RWPE1 (cell line): ENCODE results near the gene CENPI.
"Not testable (repeated sequence)": the region's sequence is repeated elsewhere in the genome, so short reads cannot be mapped to it uniquely, and the experiment has no call there.

ENCODE experiments used
- CTCF ChIA-PET: fragments of 350-600 bp; sonication (Branson Sonifier 250); formaldehyde crosslinking; extraction: SDS; loops from one replicate; lab custom pipeline; 2021; lab: Yijun Ruan, JAX
- POLR2A ChIA-PET: fragments of 400-600 bp; formaldehyde crosslinking; extraction: SDS; loops from one replicate; lab custom pipeline; 2020; ENCODE audit warnings: antibody characterized with exemption; ENCODE audit not compliant: low non-redundant PET; lab: Yijun Ruan, JAX
- DNase-seq: peaks from one replicate; pipeline ENCODE4 v3.0.0; 2012; ENCODE audit warnings: low spot score
- H3K27ac ChIP-seq: fragments of 450-650 bp; 2 replicates; pipeline ENCODE4 v1.5.1; 2017
- TF ChIP-seq, protein P1 (sequence below): fragments of 450-650 bp; conservative IDR thresholded peaks from 2 replicates; pipeline ENCODE4 v1.5.1; 2017; ENCODE audit warnings: low read depth, mild to moderate bottlenecking

CENPI gene, protein sequence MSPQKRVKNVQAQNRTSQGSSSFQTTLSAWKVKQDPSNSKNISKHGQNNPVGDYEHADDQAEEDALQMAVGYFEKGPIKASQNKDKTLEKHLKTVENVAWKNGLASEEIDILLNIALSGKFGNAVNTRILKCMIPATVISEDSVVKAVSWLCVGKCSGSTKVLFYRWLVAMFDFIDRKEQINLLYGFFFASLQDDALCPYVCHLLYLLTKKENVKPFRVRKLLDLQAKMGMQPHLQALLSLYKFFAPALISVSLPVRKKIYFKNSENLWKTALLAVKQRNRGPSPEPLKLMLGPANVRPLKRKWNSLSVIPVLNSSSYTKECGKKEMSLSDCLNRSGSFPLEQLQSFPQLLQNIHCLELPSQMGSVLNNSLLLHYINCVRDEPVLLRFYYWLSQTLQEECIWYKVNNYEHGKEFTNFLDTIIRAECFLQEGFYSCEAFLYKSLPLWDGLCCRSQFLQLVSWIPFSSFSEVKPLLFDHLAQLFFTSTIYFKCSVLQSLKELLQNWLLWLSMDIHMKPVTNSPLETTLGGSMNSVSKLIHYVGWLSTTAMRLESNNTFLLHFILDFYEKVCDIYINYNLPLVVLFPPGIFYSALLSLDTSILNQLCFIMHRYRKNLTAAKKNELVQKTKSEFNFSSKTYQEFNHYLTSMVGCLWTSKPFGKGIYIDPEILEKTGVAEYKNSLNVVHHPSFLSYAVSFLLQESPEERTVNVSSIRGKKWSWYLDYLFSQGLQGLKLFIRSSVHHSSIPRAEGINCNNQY

DNA sequence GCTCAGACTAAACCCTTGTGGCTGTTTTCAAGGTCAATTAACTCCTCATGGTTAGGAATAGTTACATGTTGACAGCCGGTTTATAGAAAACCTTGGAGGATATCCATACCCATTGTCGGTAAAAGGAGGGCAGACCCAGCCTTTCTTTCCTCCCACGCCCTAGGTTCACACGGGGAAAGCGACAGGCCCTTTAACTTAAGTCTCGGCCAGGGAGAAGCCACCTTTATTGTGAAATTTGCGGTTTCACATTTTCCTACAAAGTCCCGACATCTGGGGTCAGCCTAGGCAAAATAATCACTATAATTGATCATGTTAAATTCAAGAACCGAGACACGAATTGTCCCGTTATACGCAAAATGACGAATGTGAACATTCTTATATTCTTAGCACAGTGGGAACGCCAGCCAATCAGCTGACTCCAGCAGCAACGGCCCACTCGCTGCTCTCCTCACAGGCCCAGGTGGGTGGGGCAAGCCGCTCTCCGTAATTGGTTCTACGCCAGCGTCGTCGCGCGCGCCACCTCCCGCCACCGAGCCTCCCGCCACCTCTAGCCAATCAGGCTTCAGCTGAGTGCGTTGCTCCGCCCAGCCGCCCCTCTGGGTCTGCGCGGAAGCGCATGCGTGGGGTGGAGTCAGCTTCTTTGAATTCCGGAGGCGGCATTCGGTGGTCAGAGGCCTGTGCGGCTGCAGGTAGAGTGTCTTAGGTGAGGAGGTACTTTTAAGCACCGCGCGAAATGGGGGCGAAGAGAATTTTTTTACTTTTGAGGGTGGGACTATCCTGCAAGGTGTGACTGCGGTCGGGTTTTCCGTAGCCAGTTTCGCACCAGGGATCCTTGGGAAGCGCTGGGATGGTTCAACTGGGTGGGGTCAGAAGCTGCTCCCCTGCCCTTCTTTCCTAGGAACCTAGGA is at the start of gene CENPI:
CENPI (plus strand) TSS at position 659 of the 908 bp plus-strand sequence. CDS start 2,867 bp downstream, outside the sequence.
- H3K27ac ChIP-seq, result peak within 1 kb of the TSS; percentile 52
- ChIA-PET CTCF (interaction anchor here (0.7 to 1.0 kb wide), 2 partner anchors 308 to 726 kb away, joined by 3 read pairs; no protein-coding TSS in a partner anchor), POLR2A (interaction anchor here (0.6 kb wide), 1 partner anchor 50 kb away, joined by 3 read pairs; no protein-coding TSS in a partner anchor)
- TF ChIP-seq, protein P1, sequence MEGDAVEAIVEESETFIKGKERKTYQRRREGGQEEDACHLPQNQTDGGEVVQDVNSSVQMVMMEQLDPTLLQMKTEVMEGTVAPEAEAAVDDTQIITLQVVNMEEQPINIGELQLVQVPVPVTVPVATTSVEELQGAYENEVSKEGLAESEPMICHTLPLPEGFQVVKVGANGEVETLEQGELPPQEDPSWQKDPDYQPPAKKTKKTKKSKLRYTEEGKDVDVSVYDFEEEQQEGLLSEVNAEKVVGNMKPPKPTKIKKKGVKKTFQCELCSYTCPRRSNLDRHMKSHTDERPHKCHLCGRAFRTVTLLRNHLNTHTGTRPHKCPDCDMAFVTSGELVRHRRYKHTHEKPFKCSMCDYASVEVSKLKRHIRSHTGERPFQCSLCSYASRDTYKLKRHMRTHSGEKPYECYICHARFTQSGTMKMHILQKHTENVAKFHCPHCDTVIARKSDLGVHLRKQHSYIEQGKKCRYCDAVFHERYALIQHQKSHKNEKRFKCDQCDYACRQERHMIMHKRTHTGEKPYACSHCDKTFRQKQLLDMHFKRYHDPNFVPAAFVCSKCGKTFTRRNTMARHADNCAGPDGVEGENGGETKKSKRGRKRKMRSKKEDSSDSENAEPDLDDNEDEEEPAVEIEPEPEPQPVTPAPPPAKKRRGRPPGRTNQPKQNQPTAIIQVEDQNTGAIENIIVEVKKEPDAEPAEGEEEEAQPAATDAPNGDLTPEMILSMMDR, result no peak
- peak; percentile 94 for DNase-seq

DNA sequence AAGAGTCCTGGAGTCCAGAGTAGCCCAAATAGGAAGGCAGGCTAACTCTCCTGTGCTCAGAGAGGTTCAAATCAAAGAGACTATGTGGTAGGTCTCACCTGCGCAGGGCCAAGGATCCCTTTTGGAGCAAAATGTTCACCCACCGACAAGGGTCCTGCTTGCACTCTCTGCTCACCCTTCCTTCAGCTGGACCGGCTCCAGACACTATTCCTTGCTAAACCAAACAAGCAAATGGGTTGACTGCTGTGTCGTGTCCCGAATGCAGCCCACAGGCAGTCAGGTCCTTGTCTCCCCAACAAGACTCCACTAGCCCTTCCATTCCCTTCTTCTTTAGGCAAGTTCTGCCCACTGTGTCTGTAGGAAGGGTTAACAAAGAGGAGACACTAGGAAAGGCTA is 46.9 kb upstream of the CENPI start:
- peak overlapping the region; percentile 87 for H3K27ac ChIP-seq
- DNase-seq, result peak; percentile 0
- POLR2A ChIA-PET, result no interaction called here
- CTCF ChIA-PET, result no interaction called here
- TF ChIP-seq, protein P1, result no peak

DNA sequence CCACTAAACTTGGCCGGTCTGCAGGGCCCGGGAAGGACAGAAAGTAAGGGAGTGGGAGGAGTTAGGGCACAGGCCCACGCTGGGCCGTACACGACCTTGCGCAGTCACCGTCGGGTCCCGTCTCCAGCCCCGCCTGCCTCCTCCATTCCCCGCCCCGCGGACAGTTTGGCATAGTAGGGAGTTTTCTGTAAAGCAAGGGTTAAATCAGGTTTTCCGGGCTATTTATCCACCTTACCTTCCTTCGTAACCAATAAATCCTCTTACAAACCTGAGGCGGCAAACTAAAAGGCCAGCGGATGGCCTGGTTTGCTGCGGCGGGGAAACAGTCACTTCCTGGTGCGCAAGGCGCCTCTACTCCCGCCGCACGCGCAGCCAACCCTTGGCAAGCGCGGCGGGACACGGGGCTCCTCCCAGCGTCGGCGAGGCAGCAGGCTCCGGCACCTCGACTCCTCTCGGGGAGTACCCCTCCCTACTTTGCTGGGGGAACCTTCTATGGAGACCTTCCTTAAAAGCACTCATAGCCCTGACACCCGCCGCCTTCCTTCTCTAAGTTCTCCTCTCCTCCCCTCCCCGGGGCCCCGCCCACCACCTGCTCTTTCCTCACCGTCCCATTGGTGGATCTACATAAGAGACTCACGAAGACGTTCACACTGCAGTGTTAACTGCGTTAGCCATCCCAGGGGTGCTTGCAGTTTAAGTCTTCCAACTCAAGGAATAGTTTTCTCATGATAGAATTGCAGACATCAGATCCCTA is 46.3 kb upstream of the CENPI start, which contains the start of gene TRMT2B:
TRMT2B (minus strand) TSS at position 563 of the 754 bp plus-strand sequence. CDS start 9,822 bp downstream, outside the sequence.
- DNase-seq, result peak; percentile 75
- POLR2A ChIA-PET, result no interaction called here
- CTCF ChIA-PET, result no interaction called here
- TF ChIP-seq, protein P1, result no peak
- peak within 1 kb of the TSS; percentile 87 for H3K27ac ChIP-seq

DNA sequence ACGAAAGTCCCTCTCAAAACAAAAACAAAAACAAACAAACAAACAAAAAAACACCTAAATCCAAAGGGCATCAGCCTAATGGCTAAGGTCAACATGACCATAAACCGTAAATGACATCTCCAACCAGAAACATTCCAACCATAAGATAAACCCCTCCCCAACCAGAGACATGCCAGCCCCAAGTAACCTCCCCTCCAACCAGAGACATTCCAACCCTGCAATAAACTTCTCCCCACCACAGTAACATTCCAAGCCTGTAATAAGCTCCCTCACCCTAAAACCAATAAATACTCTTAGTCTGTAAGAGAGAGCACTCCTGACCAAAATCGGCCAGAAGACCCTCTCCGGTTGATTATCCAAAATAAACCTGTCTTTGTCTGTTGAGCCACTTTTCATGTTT is 41.5 kb upstream of the CENPI start:
- POLR2A ChIA-PET, CTCF ChIA-PET, DNase-seq, H3K27ac ChIP-seq: not testable (repeated sequence)

DNA sequence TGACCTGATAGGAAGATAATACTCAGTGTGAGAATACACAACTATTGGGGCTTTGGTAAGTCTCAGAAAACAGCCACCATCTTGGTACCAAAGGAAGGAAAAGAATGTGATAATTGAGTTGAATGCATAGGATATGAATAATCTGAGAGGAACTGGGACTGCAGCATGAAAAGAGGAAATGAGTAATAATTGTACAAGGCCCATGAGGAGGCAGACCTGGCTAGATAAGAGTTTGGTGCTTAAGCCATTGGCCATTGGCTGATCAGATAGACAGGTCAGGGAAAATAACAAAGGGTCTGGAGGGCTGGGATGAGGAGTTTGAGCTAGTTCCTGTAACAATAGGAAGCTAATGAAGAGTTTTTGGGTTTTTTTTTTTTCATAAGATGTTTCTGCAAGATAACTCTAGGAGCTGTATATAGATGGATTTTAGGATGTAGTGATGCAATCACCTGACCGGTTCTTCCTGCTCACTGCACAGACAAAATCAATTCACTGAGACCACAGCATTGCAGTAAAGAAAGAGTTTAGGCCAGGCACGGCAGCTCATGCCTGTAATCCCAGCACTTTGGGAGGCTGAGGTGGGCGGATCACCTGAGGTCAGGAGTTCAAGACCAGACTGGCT is 40.8 kb upstream of the CENPI start:
- ChIA-PET CTCF (no interaction called here), POLR2A (no interaction called here)
- no peak overlapping the region; the same call in 1 of the 2 replicates for H3K27ac ChIP-seq
- TF ChIP-seq, protein P1, result no peak
- DNase-seq, result peak; percentile 52

DNA sequence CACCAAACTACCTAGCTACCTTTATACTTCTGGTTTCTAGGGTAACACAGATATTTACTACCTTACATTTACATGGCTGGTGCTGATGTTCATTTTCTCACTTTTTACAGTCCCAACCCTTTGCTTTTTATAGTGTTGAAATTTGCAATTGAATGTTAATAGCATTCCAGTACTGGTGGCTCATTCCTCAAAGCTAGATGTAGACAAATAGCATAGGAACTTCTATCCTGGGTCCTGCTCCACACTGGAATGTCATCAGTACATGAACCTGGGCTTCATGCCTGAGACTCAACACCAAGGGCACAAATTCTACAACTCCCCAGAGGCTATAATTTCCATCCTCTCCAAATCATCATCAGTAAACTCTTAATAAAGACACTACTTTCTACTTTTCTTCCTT is 35.8 kb upstream of the CENPI start:
- CTCF ChIA-PET, result no interaction called here
- H3K27ac ChIP-seq, result no peak overlapping the region
- DNase-seq, result no peak
- TF ChIP-seq, protein P1, result no peak
- POLR2A ChIA-PET, result no interaction called here
